Smooth muscle cell (in vitro differentiated cells): ENCODE measurements around the gene SUDS3. TPM values are rescaled to one million over a fixed set of nuclear protein-coding genes. Genes with fewer than 3 reads are reported as not detected.

Source experiments
- DNase-seq: peaks from one replicate; lab custom pipeline; 2025; ENCODE audit not compliant: unreplicated experiment; lab: John Stamatoyannopoulos, UW
- H2AFZ ChIP-seq: fragments of 200-600 bp; sonication (generic); 2 replicates; pipeline ENCODE4 v1.6.0; 2016; ENCODE audit warnings: antibody characterized with exemption, low read depth, mild to moderate bottlenecking
- H3F3A ChIP-seq: fragments of 200-600 bp; sonication (generic); 2 replicates; pipeline ENCODE4 v1.6.0; 2017; ENCODE audit warnings: antibody characterized with exemption, low read depth
- H3K27ac ChIP-seq: fragments of 200-600 bp; sonication (generic); 2 replicates; pipeline ENCODE4 v1.5.1; 2016; ENCODE audit warnings: low read depth, mild to moderate bottlenecking
- H3K27me3 ChIP-seq: fragments of 200-600 bp; sonication (generic); 2 replicates; pipeline ENCODE4 v1.6.1; 2016; ENCODE audit warnings: low read depth, mild to moderate bottlenecking
- H3K36me3 ChIP-seq: fragments of 200-600 bp; sonication (generic); 2 replicates; pipeline ENCODE4 v1.5.1; 2016; ENCODE audit warnings: low read depth
- H3K4me1 ChIP-seq: fragments of 200-600 bp; sonication (generic); 2 replicates; pipeline ENCODE4 v1.5.1; 2016; ENCODE audit warnings: low read depth
- H3K4me2 ChIP-seq: fragments of 200-600 bp; sonication (generic); 2 replicates; pipeline ENCODE4 v1.6.0; 2016; ENCODE audit warnings: mild to moderate bottlenecking
- H3K4me3 ChIP-seq: fragments of 200-600 bp; sonication (generic); 2 replicates; pipeline ENCODE4 v1.5.1; 2016; ENCODE audit warnings: mild to moderate bottlenecking
- H3K79me2 ChIP-seq: fragments of 200-600 bp; sonication (generic); 2 replicates; pipeline ENCODE4 v1.6.0; 2016; ENCODE audit warnings: low read depth, mild to moderate bottlenecking
- H3K9ac ChIP-seq: fragments of 200-600 bp; sonication (generic); 2 replicates; pipeline ENCODE4 v1.6.0; 2016; ENCODE audit warnings: low read depth
- H3K9me3 ChIP-seq: fragments of 200-600 bp; sonication (generic); replicated peaks from 2 replicates; pipeline ENCODE4 v1.5.1; 2016; ENCODE audit warnings: low read depth
- H4K20me1 ChIP-seq: fragments of 200-600 bp; sonication (generic); 2 replicates; pipeline ENCODE4 v1.6.0; 2016; ENCODE audit warnings: low read depth
- WGBS: methylation state at CpG from one replicate; pipeline ENCODE4 v1.1.7; 2016; ENCODE audit warnings: low lambda C conversion rate; 5-methylcytosine and 5-hydroxymethylcytosine counted together
- polyA plus RNA-seq: library from polyadenylated mRNA; unstranded; fragments of >200 nt; fragmentation: Nextera tagmentation; extraction: Ambion mirVana; gene quantifications from 2 replicates; pipeline ENCODE4 v1.2.1, GENCODE V29; 2016
- total RNA-seq: library from RNA; depleted of rRNA; stranded (reverse); fragments of >200 nt; gene quantifications from 2 replicates; pipeline ENCODE4 v1.2.3, GENCODE V29; 2014
- TF ChIP-seq, protein P1 (sequence below): fragments of 200-600 bp; sonication (generic); IDR thresholded peaks from 2 replicates; pipeline ENCODE4 v1.5.1; 2017; ENCODE audit warnings: borderline replicate concordance, mild to moderate bottlenecking, antibody characterized with exemption; ENCODE audit not compliant: insufficient read depth, poor library complexity, severe bottlenecking

SUDS3 gene
- total and polyA plus RNA-seq, 2 experiments from 2014 or later, result 11.4 to 58.2 TPM

DNA sequence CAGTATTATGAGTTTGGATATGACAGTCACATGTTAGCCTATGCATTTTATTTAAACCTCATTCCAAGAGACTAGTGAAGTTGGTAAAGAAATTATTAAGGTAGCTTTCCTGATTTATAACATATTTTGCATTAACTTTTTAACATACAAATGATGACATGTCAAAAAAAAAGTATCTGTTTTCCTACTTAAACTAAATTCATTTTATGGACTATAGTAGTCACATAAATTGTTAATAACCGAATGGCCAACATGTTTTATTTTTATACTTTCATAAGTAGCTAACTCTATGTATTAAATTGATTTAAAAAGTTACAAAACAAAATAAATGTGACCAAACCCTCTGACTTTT, 18.4 kb upstream of the SUDS3 start:
- WGBS, result 97% methylated on average over 1 of the region's 1 CpG
- Histone ChIP-seq H3K27ac (no peak overlapping the region), H3K9me3 (no peaks in the 10 kb centered on the region), H4K20me1 (no peaks in the 10 kb centered on the region), H3F3A (no peaks in the 10 kb centered on the region), H2AFZ (no peak overlapping the region), H3K4me2 (no peak overlapping the region), H3K27me3 (no peaks in the 10 kb centered on the region), H3K9ac (no peak overlapping the region), H3K36me3 (no peaks in the 10 kb centered on the region), H3K79me2 (no peaks in the 10 kb centered on the region), H3K4me1 (no peaks in the 10 kb centered on the region), H3K4me3 (no peak overlapping the region)
- DNase-seq, result no peak
- TF ChIP-seq, protein P1, sequence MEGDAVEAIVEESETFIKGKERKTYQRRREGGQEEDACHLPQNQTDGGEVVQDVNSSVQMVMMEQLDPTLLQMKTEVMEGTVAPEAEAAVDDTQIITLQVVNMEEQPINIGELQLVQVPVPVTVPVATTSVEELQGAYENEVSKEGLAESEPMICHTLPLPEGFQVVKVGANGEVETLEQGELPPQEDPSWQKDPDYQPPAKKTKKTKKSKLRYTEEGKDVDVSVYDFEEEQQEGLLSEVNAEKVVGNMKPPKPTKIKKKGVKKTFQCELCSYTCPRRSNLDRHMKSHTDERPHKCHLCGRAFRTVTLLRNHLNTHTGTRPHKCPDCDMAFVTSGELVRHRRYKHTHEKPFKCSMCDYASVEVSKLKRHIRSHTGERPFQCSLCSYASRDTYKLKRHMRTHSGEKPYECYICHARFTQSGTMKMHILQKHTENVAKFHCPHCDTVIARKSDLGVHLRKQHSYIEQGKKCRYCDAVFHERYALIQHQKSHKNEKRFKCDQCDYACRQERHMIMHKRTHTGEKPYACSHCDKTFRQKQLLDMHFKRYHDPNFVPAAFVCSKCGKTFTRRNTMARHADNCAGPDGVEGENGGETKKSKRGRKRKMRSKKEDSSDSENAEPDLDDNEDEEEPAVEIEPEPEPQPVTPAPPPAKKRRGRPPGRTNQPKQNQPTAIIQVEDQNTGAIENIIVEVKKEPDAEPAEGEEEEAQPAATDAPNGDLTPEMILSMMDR, result no peak

DNA sequence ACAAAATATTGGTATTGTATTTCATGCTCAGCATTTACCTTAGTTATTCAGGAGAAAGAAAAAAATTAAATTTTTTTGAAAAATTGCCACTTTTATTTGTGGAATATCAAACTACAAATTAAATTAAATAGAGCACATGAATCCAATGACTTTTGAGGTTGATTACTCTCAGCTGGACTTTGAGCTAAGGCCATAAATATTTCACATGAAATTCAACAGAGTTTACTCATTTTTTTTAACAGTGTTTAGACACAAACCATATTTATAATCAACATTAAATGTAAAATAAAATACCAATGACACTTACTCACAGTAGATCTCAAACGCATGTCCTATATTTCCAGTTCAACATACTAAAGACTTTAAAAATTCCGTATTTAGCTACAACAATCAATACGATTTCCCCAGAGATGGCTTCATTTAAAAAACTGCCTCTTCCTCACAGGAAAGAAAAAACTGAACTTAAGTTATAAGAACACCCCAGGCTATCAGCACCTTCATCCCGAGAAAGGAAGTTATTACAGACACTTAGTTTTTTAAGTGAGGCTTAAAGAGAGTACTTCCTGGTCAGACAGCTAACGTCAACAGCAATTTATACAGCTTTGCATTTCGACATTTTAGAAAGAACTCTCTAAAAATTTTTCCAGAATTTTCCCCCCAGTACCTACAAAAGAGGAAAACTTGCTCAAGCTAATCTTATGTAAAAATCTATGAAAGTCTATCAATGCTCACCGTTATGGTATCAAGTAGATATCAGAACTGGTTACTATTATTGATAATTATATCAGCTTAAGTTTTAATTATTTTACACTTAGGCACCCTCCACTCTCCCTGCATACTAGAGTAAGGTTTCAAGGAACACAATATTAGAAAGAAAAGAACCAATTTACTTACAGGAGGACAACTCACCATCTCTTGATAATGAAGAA, 17.5 kb upstream of the SUDS3 start:
- DNase-seq, result no peak
- H3F3A ChIP-seq, result no peaks in the 10 kb centered on the region
- H3K9ac ChIP-seq, result no peak overlapping the region
- no peak overlapping the region for H3K27ac ChIP-seq
- no peaks in the 10 kb centered on the region for H3K4me1 ChIP-seq
- no peaks in the 10 kb centered on the region for H3K79me2 ChIP-seq
- TF ChIP-seq, protein P1, result no peak
- H3K27me3 ChIP-seq, result no peaks in the 10 kb centered on the region
- no peaks in the 10 kb centered on the region for H3K36me3 ChIP-seq
- WGBS, result 79% methylated on average over 7 of the region's 7 CpGs
- no peaks in the 10 kb centered on the region for H4K20me1 ChIP-seq
- H3K9me3 ChIP-seq, result no peaks in the 10 kb centered on the region
- H2AFZ ChIP-seq, result no peak overlapping the region
- no peak overlapping the region for H3K4me2 ChIP-seq
- no peak overlapping the region for H3K4me3 ChIP-seq

DNA sequence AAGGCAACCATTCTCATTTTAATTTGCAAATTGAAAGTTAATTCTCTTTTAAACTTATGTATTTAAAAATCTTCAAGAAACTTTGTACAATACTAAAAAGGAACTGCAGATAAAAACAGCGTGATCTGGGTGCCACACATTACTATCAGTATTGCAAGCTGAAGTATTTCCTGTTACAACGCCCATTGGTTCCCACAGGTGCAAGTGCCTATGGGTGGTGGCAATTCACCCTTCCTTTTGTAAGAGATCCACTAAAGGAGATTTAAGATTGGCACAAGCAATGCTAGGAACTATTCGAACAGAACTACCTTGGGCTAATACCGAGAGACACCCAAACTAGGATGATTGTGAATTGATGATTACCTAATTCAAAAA, 16.8 kb upstream of the SUDS3 start:
- 97% methylated on average over 4 of the region's 4 CpGs for WGBS

More for the DNA sequence above, 16.8 kb upstream of the SUDS3 start:
- Histone ChIP-seq H3K79me2 (no peaks in the 10 kb centered on the region), H3K4me2 (no peak overlapping the region), H2AFZ (no peak overlapping the region), H3K4me1 (no peaks in the 10 kb centered on the region), H3K9me3 (no peaks in the 10 kb centered on the region), H3K4me3 (no peak overlapping the region), H3F3A (no peaks in the 10 kb centered on the region), H3K27me3 (no peaks in the 10 kb centered on the region), H3K9ac (no peak overlapping the region), H4K20me1 (no peaks in the 10 kb centered on the region), H3K27ac (no peak overlapping the region), H3K36me3 (no peaks in the 10 kb centered on the region)
- TF ChIP-seq, protein P1, result no peak
- no peak for DNase-seq
